Activated gamma-delta T cell treated with Interleukin-2 at 50 U/mL for 16 hours (primary cell): ENCODE measurements around the gene DGKD.

ENCODE experiments used
- DNase-seq: peaks from one replicate; pipeline ENCODE4 v3.0.0-alpha.2; 2020

Gene DGKD

DNA sequence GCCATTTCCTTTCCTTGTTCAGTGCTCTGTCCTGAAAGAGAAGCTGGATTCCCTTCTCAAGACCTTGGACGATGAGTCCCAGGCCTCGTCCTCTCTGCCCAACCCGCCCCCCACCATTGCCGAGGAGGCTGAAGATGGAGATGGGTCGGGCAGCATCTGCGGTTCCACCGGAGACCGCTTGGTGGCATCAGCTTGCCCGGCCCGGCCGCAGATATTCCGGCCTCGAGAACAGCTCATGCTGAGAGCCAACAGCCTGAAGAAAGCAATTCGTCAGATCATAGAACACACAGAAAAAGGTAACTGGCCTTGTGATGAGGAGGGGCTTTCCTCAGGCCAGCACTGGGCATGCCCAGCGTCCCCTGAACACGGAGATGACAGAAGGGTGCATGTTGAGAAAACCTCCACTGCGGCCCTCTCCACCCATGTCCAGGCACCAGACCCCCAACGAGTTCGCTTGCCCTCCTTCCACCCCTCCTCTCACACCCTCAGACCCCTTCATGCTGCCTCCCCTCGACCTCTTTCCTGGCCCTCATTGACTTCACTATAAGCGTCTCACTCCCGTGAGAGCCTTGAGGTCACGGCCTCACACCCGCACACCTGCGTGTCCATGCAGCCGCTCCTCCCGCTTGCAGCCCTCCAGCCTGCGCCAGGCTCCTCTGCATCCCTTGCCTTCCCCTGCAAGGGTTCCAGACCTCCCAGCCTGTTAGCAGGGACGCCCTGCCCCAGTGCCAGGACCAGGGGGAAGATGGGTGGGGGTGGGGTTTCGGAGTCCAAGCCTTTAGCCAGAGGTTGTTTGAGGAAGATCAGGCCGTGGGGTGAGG lies 95.0 kb downstream of the DGKD start:
- no peak for DNase-seq

DNA sequence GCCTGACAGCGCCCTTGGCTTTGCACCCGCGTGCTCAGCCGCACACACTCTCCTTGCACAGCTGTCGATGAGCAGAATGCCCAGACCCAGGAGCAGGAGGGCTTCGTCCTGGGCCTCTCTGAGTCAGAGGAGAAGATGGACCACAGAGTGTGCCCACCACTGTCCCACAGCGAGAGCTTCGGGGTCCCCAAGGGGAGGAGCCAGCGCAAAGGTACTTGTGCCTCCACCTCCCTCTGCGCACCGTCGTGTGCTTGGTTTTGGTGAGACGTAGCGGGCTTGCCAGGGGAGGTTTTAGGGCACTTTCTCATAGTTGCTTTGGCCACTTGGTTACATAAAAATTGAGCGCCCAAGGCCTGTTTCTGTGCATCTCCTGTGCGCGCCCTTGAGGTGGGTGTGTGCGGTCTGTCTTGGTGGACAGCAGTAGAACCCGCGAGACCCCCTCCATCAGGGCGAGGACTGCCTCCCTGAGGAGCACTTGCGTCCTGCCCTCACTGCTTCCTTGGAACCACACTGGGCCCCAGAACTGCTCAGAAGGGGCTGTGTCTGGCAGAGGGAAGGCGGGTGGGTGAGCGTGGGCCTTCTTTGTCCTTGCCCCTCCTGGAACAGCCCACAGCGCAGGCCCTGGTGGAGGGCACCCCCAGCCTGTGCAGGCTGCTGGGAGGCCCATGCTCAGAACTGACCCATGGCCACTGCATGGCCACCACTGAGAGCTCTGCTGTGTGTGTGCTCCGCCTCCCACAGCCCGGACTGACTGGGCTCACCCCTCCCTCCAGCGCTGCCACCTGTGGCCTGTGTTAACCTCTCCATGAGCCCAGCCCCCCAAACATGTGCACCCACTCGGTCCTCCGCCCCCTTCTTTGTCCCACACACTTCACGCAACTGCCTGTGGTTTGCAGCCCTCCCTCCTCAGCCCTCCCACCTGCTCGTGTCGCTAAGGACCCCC lies 95.9 kb downstream of the DGKD start:
- DNase-seq, result no peak

DNA sequence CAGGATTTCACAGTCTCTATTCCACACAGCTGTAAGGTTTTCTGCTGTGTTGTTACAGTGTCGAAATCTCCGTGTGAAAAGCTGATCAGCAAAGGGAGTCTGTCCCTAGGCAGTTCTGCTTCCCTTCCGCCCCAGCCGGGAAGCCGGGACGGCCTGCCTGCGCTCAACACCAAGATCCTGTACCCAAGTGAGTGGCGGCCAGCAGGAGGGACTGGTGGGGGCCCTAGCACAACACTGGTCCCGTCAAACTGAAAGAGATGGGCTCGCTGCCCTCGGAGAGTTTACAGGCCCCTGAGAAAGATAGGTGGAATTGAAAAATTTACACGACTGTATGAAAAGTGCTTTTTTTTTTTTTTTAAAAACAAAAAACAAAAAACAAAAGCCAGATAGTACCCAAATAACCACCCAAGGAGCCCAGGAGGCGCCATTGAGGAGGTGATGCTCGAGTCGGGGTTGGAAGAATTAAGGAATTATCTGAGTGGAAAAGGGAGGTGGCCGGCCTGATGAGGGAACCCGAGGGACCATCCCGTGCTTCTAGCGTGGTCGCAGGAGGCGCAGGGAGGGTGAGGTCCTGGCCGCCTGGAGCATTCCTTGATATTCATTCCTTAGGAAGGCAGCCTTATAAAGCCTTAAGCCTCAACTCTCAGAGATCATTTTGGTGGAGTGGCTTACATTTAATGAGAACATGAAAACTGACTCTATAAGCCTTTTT lies 96.7 kb downstream of the DGKD start:
- no peak for DNase-seq

DNA sequence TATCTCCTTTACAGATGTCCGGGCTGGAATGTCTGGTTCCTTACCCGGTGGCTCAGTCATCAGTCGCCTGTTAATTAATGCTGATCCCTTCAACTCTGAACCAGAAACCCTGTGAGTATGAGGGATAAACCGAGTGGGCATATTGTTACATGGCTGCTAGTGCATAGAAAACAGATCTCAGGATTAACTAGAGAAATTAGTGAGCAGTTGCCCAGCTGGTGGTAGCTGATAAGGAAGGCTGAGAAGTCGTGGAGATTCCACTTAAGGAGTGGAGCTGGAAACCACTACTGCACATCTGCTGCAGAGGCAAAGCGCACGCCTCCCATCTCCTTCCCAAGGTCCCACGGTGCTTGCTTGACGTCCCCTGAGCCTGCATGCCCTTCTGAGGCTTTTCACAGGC lies 97.7 kb downstream of the DGKD start:
- no peak for DNase-seq

DNA sequence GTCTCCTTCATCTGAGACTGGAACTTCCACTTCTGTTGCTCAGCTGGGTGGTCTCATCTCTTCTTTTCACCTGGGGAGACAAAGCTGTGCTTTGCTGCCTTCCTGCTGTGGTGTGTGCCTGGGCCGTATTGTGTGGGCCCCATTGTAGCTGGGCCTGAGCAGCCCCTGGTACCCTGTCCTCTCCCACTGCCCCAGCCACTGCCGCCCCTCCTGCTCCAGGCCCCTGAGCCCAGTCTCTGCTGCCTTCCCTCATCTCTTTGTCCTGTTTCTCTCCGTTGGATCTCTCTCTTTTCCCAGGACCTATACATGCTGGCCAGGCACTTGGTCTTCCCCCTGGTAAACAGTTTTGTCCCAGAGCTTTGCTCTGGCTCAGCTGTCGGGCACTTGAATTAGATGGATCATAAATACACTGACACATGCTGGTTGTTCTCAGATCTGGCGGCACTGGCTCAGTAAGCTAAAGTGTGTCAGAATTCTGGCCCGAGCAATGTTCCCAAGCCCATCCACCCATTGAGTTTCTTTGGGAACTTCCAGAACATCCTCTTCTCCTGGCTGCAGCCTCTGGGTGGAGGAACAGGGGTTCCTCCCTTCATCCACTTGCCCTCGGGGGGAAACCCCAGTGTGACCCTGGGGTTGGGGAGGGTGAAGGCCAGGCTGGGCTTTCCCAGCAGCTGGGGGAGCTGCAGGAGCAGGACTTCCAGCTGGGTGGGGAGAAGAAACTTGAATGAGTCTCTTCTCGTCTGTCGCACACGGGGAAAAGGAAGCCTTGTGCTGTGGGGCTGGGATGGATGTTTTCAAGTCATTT lies 99.0 kb downstream of the DGKD start:
- DNase-seq, result no peak

DNA sequence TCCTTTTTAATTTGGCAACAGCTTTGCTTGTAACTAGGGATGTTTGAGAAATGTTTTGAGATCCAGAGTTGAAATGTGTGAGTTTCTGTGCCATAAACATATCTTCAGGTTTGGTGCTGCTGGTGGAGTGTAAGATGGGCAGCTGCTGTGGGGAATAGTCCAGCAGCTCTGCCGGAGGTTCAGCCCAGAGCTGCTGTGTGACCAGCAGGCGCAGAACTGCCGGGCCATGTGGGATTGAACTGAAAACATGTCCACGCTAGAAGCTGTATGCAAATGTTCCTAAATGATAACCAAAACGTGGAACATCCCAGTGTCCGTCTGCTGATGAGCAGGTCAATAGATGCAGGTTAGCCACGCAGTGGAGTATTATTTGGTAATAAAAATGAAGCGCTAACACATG lies 99.6 kb downstream of the DGKD start:
- DNase-seq, result no peak

DNA sequence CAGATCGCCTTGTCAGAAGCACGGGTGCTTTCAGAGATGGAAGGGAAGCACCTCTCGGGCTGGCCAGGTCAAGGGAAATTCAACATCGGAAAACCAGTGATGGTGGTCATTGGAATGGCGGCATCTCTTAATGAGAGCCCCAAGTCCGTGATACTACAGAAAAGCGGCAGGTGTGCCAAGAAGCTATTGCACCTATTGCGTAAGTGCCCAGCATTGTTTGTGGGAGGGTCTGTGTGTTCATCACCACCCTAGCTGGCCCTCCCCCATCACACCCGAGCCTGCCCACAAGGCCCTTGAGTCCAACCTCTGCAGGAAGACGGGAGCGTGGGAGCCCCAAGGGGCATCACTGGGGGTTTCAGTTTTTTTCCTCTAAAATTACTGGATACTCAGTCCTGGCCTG lies 100.7 kb downstream of the DGKD start:
- no peak for DNase-seq

DNA sequence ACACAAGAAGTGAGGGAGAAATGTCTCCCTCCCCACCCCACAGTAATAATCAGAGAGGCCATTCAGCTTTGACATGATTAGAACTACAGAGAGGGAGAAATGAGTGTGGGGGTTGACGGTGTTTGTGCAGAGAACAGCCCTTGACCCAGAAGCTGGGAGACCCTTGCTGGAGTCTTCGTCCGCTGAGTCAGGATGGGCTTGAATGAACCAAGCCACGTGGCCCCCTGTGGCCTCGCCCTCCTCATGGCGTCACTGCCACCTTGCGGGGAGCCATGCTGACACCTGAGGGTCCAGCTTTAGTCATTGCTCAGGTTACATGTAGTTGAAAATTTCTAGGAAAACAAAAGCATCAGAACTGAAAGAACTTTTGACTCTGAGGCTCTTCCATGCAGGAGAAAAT lies 101.2 kb downstream of the DGKD start:
- DNase-seq, result no peak

DNA sequence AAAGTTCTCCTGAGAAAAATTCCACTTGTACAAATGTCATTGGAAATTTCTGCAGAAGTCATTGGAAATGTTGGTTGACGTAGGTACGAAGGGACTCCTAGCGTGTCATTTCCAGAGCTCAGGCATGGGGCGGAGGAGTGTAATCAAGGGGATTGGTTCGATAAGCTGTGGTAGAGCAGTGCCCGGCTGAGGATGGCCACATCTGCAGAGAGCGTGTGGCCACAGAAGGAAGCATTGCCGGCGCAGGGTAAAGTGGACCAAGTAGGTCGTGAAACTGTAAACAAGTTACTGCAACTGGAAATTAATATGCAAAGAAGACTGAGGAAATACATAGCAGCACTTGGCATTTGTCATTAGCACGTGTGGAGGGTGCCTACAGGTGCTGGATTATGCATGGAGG lies 101.8 kb downstream of the DGKD start:
- DNase-seq, result no peak

DNA sequence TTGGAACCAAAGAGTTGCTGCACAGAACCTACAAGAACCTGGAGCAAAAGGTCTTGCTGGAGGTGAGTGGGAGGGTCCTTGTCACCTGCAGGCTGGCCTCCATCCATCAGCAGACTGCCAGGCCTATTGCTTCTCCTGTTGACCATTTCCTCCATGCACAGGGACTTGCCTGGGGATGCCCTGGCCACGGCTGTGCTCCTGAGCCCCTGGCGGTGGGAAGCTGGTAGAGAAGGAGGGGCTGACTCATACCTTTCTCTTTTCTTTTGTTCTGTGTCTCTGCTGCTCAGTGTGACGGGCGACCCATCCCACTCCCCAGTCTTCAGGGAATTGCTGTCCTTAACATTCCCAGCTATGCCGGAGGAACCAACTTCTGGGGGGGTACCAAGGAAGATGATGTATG lies 102.6 kb downstream of the DGKD start:
- DNase-seq, result no peak

DNA sequence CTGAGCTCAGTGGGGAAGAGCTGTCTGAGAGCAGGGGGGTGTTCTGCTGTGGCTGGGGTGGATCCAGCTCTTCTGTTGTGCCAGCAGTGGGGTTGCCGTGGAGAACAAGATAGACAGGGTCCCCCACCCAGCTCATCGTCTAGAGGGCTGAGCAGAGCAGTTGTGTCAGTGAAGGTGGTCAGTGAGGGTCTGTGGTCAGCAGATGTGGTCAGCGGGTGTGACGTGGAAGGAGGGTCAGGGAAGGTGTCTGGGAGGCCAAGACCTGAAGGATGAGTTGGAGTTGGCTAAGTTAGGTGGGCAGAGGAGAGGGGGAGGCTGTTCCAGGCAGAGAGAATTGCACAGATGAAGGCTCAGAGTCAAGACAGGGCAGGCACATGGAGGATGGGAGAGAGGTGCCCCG lies 103.1 kb downstream of the DGKD start:
- no peak for DNase-seq

DNA sequence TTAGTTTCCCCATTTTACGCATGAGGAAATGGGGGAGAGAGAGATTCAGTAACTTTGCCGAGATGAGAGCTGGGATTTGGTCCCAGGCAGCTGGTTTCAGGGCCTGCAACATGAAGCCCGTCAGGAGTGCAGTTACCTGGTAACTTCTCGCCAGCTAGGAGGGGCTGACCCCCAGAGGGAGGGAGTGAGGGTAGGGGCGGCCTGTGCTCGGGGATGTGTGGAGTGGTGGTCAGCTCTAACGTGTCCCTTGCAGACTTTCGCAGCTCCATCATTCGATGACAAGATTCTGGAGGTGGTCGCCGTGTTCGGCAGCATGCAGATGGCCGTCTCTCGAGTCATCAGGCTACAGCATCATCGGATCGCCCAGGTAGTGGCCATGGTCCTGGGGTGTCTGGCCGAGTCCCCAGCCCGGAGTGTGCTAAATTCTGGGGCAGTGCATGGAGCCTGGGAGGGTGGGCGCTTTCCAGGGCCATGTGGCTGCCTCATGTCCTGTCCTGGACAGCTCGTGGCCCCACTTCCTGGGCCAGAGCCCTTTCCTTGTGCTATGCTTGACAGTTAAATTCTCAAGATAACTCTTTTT lies 103.8 kb downstream of the DGKD start:
- no peak for DNase-seq

DNA sequence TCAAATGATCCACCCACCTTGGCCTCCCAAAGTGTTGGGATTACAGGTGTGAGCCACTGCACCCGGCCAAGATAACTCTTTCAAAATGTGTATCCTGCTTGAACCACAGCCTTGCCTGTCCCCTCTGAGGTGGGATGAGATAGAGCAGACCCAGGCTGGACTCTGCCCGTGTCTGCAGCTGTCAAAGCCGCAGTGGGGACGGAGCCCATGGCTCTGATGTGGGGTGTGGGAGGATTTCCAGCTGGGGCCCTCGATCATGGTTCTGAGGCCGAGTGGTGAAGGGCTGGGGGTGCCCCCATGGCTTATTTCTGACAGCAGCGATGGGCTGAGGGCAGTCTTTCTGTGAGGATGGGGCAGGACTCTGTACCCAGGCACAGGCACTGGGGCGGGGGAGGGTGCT lies 104.5 kb downstream of the DGKD start:
- DNase-seq, result no peak

DNA sequence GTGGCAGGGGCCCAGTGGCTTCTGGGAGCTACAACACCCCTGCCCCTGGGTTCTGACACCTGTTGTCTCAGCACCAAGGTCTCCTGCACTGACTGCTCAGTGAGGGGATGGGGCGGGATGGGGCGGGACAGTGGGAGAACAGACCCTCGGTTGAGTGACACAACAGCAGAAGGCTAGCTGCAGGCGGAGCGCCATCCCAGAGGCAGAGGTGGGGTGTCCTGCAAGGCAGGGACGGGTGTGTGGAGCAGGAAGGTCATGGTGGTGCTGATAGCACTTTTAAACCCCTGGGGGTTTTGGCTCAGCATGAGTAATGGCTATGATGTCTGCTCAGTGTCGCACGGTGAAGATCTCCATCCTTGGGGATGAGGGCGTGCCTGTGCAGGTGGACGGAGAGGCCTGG lies 105.1 kb downstream of the DGKD start:
- DNase-seq, result no peak

DNA sequence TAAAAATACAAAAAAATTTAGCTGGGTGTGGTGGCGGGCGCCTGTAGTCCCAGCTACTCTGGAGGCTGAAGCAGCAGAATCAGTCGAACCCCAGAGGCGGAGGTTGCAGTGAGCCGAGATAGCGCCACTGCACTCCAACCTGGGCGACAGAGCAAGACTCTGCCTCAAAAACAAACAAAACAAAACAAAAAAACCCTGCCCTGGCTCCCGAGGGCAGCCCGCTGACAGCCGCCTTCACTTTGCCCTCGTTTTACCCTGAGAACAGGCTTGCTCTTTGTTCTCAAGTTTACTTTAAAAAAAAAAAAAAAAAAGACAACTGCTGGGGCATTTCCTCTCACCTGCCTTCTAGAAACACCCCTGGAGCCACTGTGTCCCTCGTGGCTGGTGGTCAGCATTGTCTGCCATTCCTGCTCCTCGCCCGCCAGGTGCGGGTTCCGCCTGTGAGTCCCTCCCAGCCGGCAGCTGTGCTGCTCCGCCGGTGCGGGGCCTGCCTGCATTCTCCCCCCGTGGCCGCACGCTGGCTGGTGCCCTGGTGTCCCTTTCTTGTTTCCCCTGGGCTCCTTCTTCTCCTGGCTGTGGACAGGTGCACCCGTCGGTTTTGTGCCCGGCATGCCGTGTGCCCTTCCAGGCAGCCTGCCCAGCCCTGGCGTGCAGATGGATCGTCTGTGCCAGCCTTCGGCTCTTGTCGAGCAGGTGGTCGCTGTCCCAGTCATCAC lies 106.6 kb downstream of the DGKD start:
- no peak for DNase-seq

DNA sequence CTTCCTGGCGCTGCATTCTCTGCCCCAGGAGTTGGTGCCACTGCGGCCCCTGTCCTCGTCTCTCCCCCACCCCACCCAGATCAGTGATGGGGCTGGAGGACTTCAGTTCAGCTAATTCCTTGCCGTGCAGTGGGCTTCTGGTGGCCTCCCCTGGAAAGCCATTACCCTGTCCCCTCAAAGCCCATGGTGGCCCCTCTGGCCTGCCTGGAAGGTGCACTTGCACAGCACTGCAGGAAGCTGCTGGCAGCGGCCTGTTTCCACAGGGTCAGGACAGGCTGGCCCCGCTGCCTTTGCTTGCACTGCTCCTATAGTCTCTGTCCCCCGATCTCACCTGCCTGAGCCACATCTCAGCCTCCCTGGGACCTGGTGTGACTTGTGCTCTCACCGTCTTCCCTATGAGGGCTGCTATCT lies 107.2 kb downstream of the DGKD start:
- DNase-seq, result no peak

DNA sequence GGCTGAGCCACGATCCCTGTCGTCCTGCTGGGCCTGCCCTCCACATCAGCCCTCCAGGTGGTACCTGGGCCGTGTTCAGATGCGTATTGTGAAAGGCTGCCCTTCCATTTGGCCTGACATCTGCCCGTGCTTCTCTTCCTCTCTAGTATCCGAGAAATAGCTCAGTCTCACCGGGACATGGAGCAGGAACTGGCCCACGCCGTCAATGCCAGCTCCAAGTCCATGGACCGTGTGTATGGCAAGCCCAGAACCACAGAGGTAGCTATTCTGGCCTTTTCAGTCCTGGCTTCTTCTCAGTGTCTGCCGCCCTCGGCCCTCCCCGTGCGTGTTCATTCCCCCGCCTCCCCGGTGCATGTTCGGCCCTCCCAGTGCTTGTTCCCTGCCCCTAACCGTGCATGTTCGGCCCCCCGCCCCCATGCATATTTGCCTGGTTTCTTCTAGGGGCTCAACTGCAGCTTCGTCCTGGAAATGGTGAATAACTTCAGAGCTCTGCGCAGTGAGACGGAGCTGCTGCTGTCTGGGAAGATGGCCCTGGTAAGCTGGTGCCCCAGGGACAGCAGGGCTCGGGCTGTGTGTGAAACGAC lies 108.0 kb downstream of the DGKD start:
- DNase-seq, result no peak

DNA sequence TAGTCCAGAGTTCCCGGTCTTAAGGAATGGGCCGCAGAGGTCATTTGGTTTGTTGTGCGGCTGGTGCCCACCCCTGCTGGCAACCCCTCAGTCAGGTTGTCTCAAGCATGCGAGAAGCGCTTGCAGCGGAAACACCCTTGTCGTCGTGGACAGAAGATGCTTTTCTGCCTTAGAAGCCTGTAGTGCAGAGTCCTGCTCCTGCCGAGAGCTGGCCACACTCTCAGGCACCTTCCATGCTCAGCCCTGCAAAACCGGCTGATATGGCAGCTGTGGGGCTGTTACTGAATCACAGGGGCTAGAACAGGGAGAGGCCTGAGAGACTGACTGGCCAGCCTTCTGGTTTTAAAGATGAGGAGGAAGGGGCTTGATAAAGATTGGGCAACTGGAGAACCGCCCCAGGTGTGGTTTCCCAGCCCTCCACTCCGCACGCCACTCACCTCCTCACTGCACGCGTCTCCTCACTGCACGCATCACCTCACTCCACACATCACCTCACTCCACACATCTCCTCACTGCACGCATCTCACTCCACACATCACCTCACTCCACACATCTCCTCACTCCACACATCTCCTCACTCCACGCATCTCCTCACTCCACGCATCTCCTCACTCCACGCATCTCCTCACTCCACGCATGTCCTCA lies 108.7 kb downstream of the DGKD start:
- no peak for DNase-seq

DNA sequence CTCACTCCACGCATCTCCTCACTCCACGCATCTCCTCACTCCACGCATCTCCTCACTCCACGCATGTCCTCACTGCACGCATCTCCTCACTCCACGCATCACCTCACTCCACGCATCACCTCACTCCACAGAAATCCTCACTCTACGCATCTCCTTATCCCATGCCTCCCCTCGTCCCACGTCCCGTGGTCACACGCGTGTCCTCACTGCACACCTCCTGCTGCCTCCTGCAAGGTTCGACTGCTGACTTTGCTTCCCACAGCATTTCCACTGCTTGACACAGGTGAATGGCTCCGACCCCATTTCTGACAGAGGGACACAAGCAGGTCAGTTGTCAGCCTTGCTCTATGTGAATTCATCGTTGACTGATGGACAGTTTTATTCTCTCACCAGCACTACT lies 109.3 kb downstream of the DGKD start:
- no peak for DNase-seq

DNA sequence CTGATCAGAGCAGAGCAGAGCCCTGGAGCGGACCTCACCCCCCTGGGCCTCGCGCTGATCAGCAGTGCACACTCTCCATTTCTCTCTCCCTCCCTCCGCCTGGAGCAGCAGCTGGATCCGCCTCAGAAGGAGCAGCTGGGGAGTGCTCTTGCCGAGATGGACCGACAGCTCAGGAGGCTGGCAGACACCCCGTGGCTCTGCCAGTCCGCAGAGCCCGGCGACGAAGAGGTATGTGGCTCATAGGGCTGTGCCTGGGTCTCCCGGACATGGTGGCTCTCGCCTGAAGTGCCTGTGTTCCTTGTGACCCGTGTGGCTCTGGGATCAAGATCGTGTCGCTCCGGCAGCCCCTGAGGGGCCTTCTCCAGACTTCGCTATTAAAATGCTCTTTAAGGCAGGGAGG lies 109.8 kb downstream of the DGKD start:
- no peak for DNase-seq
